SU-DHL-6 (cell line): Measurements from ENCODE around the gene TOP2B.

ENCODE experiments used
- H2AFZ ChIP-seq: fragments of 200-600 bp; sonication (generic); 2 replicates; pipeline ENCODE4 v1.6.1; 2014; ENCODE audit warnings: low read depth, mild to moderate bottlenecking, moderate library complexity, mixed read lengths, antibody characterized with exemption, low read length; ENCODE audit not compliant: severe bottlenecking
- H3F3A ChIP-seq: fragments of 200-600 bp; shearing (Covaris generic); 2 replicates; pipeline ENCODE4 v1.6.0; 2016; ENCODE audit warnings: antibody characterized with exemption, mild to moderate bottlenecking; ENCODE audit not compliant: insufficient read depth
- H3K27ac ChIP-seq: fragments of 200-600 bp; sonication (generic); 2 replicates; pipeline ENCODE4 v1.5.1; 2016; ENCODE audit warnings: low read depth, mild to moderate bottlenecking, low read length, moderate library complexity, mixed read lengths
- H3K27me3 ChIP-seq: fragments of 200-600 bp; sonication (generic), shearing (Covaris generic); 2 replicates; pipeline ENCODE4 v1.6.0; 2014; ENCODE audit warnings: mild to moderate bottlenecking, low read length
- H3K36me3 ChIP-seq: fragments of 200-600 bp; sonication (generic); 2 replicates; pipeline ENCODE4 v1.6.1; 2014; ENCODE audit warnings: mild to moderate bottlenecking, low read length, mixed read lengths
- H3K4me2 ChIP-seq: fragments of 300-600, 200-600 bp; shearing (Covaris generic), sonication (generic); 2 replicates; pipeline ENCODE4 v1.6.0; 2014; ENCODE audit warnings: low read length, low read depth, mild to moderate bottlenecking; ENCODE audit not compliant: poor library complexity, severe bottlenecking
- H3K4me3 ChIP-seq: fragments of 200-600 bp; sonication (generic); 2 replicates; pipeline ENCODE4 v1.5.1; 2014; ENCODE audit warnings: antibody characterized with exemption, low read length, mild to moderate bottlenecking, mixed read lengths; ENCODE audit not compliant: insufficient read depth, poor library complexity, severe bottlenecking
- H3K79me2 ChIP-seq: fragments of 200-600 bp; sonication (generic); 2 replicates; pipeline ENCODE4 v1.6.1; 2014; ENCODE audit warnings: mild to moderate bottlenecking, low read length, moderate library complexity; ENCODE audit not compliant: insufficient read depth
- H3K9ac ChIP-seq: fragments of 200-600 bp; sonication (generic); 2 replicates; pipeline ENCODE4 v1.7.0; 2014; ENCODE audit warnings: mild to moderate bottlenecking, low read length
- H3K9me2 ChIP-seq: fragments of 200-600 bp; sonication (generic); replicated peaks from 2 replicates; pipeline ENCODE4 v1.6.1; 2014; ENCODE audit warnings: low read length; ENCODE audit not compliant: insufficient read depth
- H3K9me3 ChIP-seq: fragments of 200-600 bp; sonication (generic); 2 replicates; pipeline ENCODE4 v1.6.1; 2014; ENCODE audit warnings: low read length, mixed read lengths; ENCODE audit not compliant: insufficient read depth
- H4K20me1 ChIP-seq: fragments of 200-600 bp; sonication (generic); 2 replicates; pipeline ENCODE4 v1.6.1; 2014; ENCODE audit warnings: low read depth, mild to moderate bottlenecking, antibody characterized with exemption, low read length, moderate library complexity, mixed read lengths
- CTCF ChIP-seq: fragments of 200-600 bp; sonication (generic); IDR thresholded peaks from one replicate; pipeline ENCODE4 v1.5.1; 2017; ENCODE audit warnings: antibody characterized with exemption, mild to moderate bottlenecking, low read length, moderate library complexity; ENCODE audit not compliant: insufficient read depth, poor library complexity, severe bottlenecking
- EZH2phosphoT487 ChIP-seq: fragments of 200-600 bp; sonication (generic), shearing (Covaris generic); conservative IDR thresholded peaks from 2 replicates; pipeline ENCODE4 v1.6.1; 2018; ENCODE audit warnings: mild to moderate bottlenecking, antibody characterized with exemption, low read length, moderate library complexity, mixed read lengths

TOP2B gene

GRCh38 chr3:25604107-25604805 lies 60.5 kb downstream of the TOP2B start:
- no peaks in the 10 kb centered on the region for H4K20me1 ChIP-seq
- no peaks in the 10 kb centered on the region for H3K9me3 ChIP-seq
- H3K27ac ChIP-seq: no peak overlapping the region
- H3K27me3 ChIP-seq: no peaks in the 10 kb centered on the region
- no peak overlapping the region for H3K9ac ChIP-seq
- H3K9me2 ChIP-seq: no peaks in the 10 kb centered on the region
- H3K36me3 ChIP-seq: peaks cover 42% of the 10 kb centered on the region
- no peak overlapping the region for H3K4me2 ChIP-seq
- no peak overlapping the region for H2AFZ ChIP-seq
- H3K79me2 ChIP-seq: no peaks in the 10 kb centered on the region
- no peaks in the 10 kb centered on the region for H3F3A ChIP-seq
- no peak overlapping the region for H3K4me3 ChIP-seq
- no peak for TF ChIP-seq CTCF
- TF ChIP-seq EZH2phosphoT487: no peak

GRCh38 chr3:25603703-25604102 lies 61.0 kb downstream of the TOP2B start:
- Histone ChIP-seq H3K79me2 (no peaks in the 10 kb centered on the region), H2AFZ (no peak overlapping the region), H3K4me3 (no peak overlapping the region), H3K4me2 (no peak overlapping the region), H3K9ac (no peak overlapping the region), H4K20me1 (no peaks in the 10 kb centered on the region), H3K27ac (no peak overlapping the region), H3K27me3 (no peaks in the 10 kb centered on the region), H3F3A (no peaks in the 10 kb centered on the region), H3K36me3 (peaks cover 36% of the 10 kb centered on the region), H3K9me2 (no peaks in the 10 kb centered on the region), H3K9me3 (no peaks in the 10 kb centered on the region)
- TF ChIP-seq CTCF: no peak
- no peak for TF ChIP-seq EZH2phosphoT487

- H3K36me3 ChIP-seq: no peaks in the 10 kb centered on the region; the same call in 1 of the 2 replicates
- no peaks in the 10 kb centered on the region for H4K20me1 ChIP-seq
- no peak overlapping the region for H3K9ac ChIP-seq
- H3F3A ChIP-seq: 0 out of 2 replicates have a peak, but pooled peaks cover 2% of the 10 kb centered on the region
- no peaks in the 10 kb centered on the region for H3K79me2 ChIP-seq
- H3K4me2 ChIP-seq: no peak overlapping the region
- no peaks in the 10 kb centered on the region for H3K9me2 ChIP-seq
- no peak overlapping the region for H3K4me3 ChIP-seq
- H3K27ac ChIP-seq: no peak overlapping the region
- no peak for TF ChIP-seq CTCF
- no peak for TF ChIP-seq EZH2phosphoT487
- no peaks in the 10 kb centered on the region for H3K9me3 ChIP-seq
- no peak overlapping the region for H2AFZ ChIP-seq
- H3K27me3 ChIP-seq: no peaks in the 10 kb centered on the region
Measured at GRCh38 chr3:25597535-25598101, 67.1 kb downstream of the TOP2B start.
